Vagina (tissue), 2 donors: ENCODE data around the gene CFAP69. TPM values are rescaled to one million over a fixed set of nuclear protein-coding genes. Genes with fewer than 3 reads are reported as not detected.

Experiments used
- DNase-seq, 2 donors: peaks; one replicate each; pipeline ENCODE4 v3.0.0-alpha.2; 2017; ENCODE audit errors: extremely low spot score in 2 of 2
- H3K27ac ChIP-seq: fragments of 200-600 bp; sonication (generic); one replicate; pipeline ENCODE4 v1.5.1; 2019
- H3K27me3 ChIP-seq: fragments of 200-600 bp; sonication (generic); one replicate; pipeline ENCODE4 v1.5.1; 2019
- H3K36me3 ChIP-seq, 2 donors: fragments of 200-600 bp; sonication (generic); one replicate each; pipeline ENCODE4 v1.5.1; 2017 to 2019
- H3K4me1 ChIP-seq: fragments of 200-600 bp; sonication (generic); one replicate; pipeline ENCODE4 v1.5.1; 2019
- H3K4me3 ChIP-seq, 2 donors: fragments of 200-600 bp; sonication (generic); 1 replicate in 1 of 2; 2 replicates in 1 of 2; pipeline ENCODE4 v1.5.1; 2016 to 2019
- H3K9me3 ChIP-seq: fragments of 200-600 bp; sonication (generic); one replicate; pipeline ENCODE4 v1.5.1; 2019
- CTCF ChIP-seq, 3 experiments: fragments of 450-650 bp in 2 of 3; fragments of 200-600 bp in 1 of 3; sonication (generic) in 1 of 3; IDR thresholded peaks; one replicate each; pipeline ENCODE4 v1.5.1; 2017 to 2019; ENCODE audit warnings: antibody characterized with exemption in 3 of 3, mild to moderate bottlenecking in 2 of 3, moderate library complexity in 2 of 3
- POLR2A ChIP-seq, 2 donors: fragments of 450-650 bp; IDR thresholded peaks; one replicate each; pipeline ENCODE4 v1.6.1; 2017; ENCODE audit warnings: antibody characterized with exemption in 2 of 2, mild to moderate bottlenecking in 2 of 2, moderate library complexity in 2 of 2
- POLR2AphosphoS5 ChIP-seq, 2 donors: sonication (generic); formaldehyde crosslinking; IDR thresholded peaks; one replicate each; pipeline ENCODE4 v1.9.0; 2017; ENCODE audit warnings: antibody characterized with exemption in 2 of 2, mild to moderate bottlenecking in 2 of 2, low read depth in 1 of 2; ENCODE audit not compliant: insufficient read depth in 1 of 2
- intact Hi-C: fragments of 100-400 bp; cut with DNase I; formaldehyde crosslinking; loops from one replicate; pipeline ENCODE4 v1.15.1; 2023
- total RNA-seq: library from RNA; depleted of rRNA; stranded (reverse); fragments of >200 nt; gene quantifications from one replicate; pipeline ENCODE4 v1.2.3, GENCODE V29; 2016

The CFAP69 gene
- total RNA-seq, 1 donor from 2014 or later, result 2.7 TPM

DNA sequence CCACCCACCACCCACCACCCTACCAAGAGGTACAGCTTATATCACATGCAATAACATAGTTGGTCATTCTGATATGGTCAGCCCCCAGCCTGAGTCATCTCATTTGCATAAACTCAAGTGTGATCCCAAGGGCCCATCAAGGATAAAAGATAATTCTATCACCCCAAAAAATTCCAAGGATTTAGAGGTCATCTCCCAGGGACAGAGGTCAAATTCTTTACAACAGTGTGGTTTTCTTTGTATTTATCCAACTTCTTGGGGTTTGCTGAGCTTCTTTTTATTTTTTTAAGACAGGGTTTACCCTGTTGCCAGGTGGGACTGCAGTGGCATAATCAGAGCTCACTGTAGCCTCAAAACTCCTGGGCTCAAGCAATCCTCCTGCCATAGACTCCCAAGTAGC is 92.1 kb downstream of the CFAP69 start:
- Histone ChIP-seq H3K4me1 (no peaks in the 10 kb centered on the region), H3K27ac (no peak overlapping the region), H3K27me3 (no peaks in the 10 kb centered on the region), H3K9me3 (no peaks in the 10 kb centered on the region), H3K4me3 (no peak overlapping the region), H3K36me3 (no peaks in the 10 kb centered on the region)
- intact Hi-C loops, result no loop called here
- TF ChIP-seq CTCF (IDR thresholded peaks at IDR 0.05) (no peak), POLR2A (IDR thresholded peaks at IDR 0.05) (no peak), POLR2AphosphoS5 (IDR thresholded peaks at IDR 0.05; ENCODE audit: insufficient read depth in 1 of 2, low read depth in 1 of 2) (no peak)
- no peak for DNase-seq

- TF ChIP-seq CTCF (IDR thresholded peaks at IDR 0.05), result no peak
- TF ChIP-seq POLR2AphosphoS5 (IDR thresholded peaks at IDR 0.05; ENCODE audit: insufficient read depth in 1 of 2, low read depth in 1 of 2), result no peak
- TF ChIP-seq POLR2A (IDR thresholded peaks at IDR 0.05), result no peak
- Histone ChIP-seq H3K27ac (peak overlapping the region; percentile 83), H3K36me3 (no peaks in the 10 kb centered on the region), H3K27me3 (no peaks in the 10 kb centered on the region), H3K9me3 (no peaks in the 10 kb centered on the region), H3K4me1 (peaks cover 15% of the 10 kb centered on the region), H3K4me3 (peak overlapping the region in 1 of 2 donors; percentile 55)
- no peak for DNase-seq
- intact Hi-C loops, result loop anchor here (5.0 kb wide), 1 partner anchor 57 kb away; the partner anchor contains the start of gene CLDN12
Observed at GRCh38 chr7:90345016-90345415, 100.0 kb downstream of the CFAP69 start.

GRCh38 chr7:90345595-90346335 is 100.8 kb downstream of the CFAP69 start:
- peak overlapping the region; percentile 55 to 73 for H3K4me3 ChIP-seq
- intact Hi-C loops, result loop anchor here (5.0 kb wide), 1 partner anchor 57 kb away; the partner anchor contains the start of gene CLDN12
- TF ChIP-seq POLR2AphosphoS5 (IDR thresholded peaks at IDR 0.05; ENCODE audit: insufficient read depth in 1 of 2, low read depth in 1 of 2) (no peak), POLR2A (IDR thresholded peaks at IDR 0.05) (no peak), CTCF (IDR thresholded peaks at IDR 0.05) (no peak)
- no peak for DNase-seq
- no peaks in the 10 kb centered on the region for H3K36me3 ChIP-seq
- H3K9me3 ChIP-seq, result no peaks in the 10 kb centered on the region
- peaks cover 15% of the 10 kb centered on the region for H3K4me1 ChIP-seq
- H3K27me3 ChIP-seq, result no peaks in the 10 kb centered on the region
- peak overlapping the region; percentile 83 for H3K27ac ChIP-seq

DNA sequence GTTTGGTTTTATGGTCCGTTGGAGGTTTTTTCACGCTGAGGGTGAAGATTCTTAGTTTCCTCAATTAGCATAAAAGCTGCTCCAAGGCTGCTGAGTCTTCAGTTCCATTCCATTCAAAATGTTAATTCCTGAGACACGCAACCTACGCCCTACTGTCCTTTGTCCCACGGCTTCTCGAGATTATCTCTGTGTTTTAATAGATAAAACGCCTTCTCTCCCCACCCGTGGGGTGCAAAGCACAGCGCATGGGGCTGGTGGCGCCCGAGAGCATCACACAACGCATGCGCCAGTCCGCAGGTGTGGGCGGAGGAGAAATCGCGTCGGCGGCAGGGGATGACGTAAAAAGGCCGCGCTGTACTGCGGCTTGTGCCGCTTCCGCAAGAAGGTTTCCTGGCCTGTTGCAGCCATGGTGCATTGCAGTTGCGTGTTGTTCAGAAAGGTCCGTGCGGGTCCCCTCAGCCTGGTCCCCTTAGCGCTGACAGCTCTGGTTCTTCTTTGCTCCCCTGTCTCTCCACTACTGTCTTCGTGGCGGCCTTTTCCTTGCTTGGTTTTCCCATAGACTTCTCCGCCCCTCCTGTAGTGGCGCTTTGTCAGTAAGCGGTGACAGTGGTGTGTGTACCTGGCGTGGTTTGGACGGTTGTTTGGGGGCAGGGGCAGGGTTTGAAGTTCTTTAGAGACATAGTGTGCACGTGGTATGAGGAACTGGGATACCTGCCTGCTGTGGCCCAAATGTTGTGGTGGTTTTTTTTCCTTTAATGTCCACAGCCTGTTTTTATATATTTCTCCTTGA is 101.6 kb downstream of the CFAP69 start, which contains the start of gene GTPBP10:
TSS of gene GTPBP10 (plus strand) at position 381 of the 790 bp plus-strand sequence. CDS start at position 407, 26 bp downstream.
- Histone ChIP-seq H3K27ac (peak within 1 kb of the TSS; percentile 83), H3K27me3 (no peaks in the 10 kb centered on the region), H3K9me3 (no peaks in the 10 kb centered on the region), H3K4me1 (peaks cover 15% of the 10 kb centered on the region), H3K36me3 (no peaks in the 10 kb centered on the region), H3K4me3 (peak within 1 kb of the TSS; percentile 55 to 73)
- peak; percentile 91 to 96 for TF ChIP-seq POLR2AphosphoS5 (IDR thresholded peaks at IDR 0.05; ENCODE audit: insufficient read depth in 1 of 2, low read depth in 1 of 2)
- peak; percentile 60 to 82 (median 70) for TF ChIP-seq CTCF (IDR thresholded peaks at IDR 0.05)
- TF ChIP-seq POLR2A (IDR thresholded peaks at IDR 0.05), result peak in 1 of 2 donors; percentile 15
- intact Hi-C loops, result loop anchor here (5.0 kb wide), 1 partner anchor 56 kb away; the partner anchor contains the start of gene CLDN12
- peak in 1 of 2 donors; percentile 93 for DNase-seq
